Measurements from ENCODE around the gene PITRM1. TPM values are rescaled to one million over a fixed set of nuclear protein-coding genes. Genes with fewer than 3 reads are reported as not detected.
"Not testable (repeated sequence)": the region's sequence is repeated elsewhere in the genome, so short reads cannot be mapped to it uniquely, and the experiment has no call there.

The PITRM1 gene
- total and polyA plus RNA-seq, 5 donors: 54.1 to 78.4 (median 71.2) TPM

- no peaks in the 10 kb centered on the region for H3K9me3 ChIP-seq (ENCODE audit: control insufficient read depth, low read length)
- ATAC-seq: peak; percentile 8 to 32
- DNase-seq: no peak
- intact Hi-C loops (cut with DNase I): loop anchor here in 3 of 4 donors (2.0 to 10.0 kb wide), 3 partner anchors 1568 to 1576 kb away; no protein-coding TSS in a partner anchor
- H3K27ac ChIP-seq (ENCODE audit: low read length): no peak overlapping the region
- no peak overlapping the region for H3K4me3 ChIP-seq (ENCODE audit: low read length)
- whole genome bisulfite sequencing: 41% methylated on average over 12 of the region's 12 CpGs
- H3K27me3 ChIP-seq (ENCODE audit: control insufficient read depth, insufficient read depth): no peaks in the 10 kb centered on the region
- no peaks in the 10 kb centered on the region for H3K4me1 ChIP-seq (ENCODE audit: control insufficient read depth, insufficient read depth, low read length)
Measured at GRCh38 chr10:3196958-3197347, 24.4 kb upstream of the PITRM1 start.

- no peaks in the 10 kb centered on the region for H3K9me3 ChIP-seq (ENCODE audit: control insufficient read depth, low read length)
- H3K27me3 ChIP-seq (ENCODE audit: control insufficient read depth, insufficient read depth): no peaks in the 10 kb centered on the region
- H3K27ac ChIP-seq (ENCODE audit: low read length): no peak overlapping the region
- H3K4me1 ChIP-seq (ENCODE audit: control insufficient read depth, insufficient read depth, low read length): no peaks in the 10 kb centered on the region
- intact Hi-C loops (cut with DNase I): loop anchor here in 3 of 4 donors (2.0 to 10.0 kb wide), 3 partner anchors 1568 to 1576 kb away; no protein-coding TSS in a partner anchor
- H3K4me3 ChIP-seq (ENCODE audit: low read length): no peak overlapping the region
- WGBS: 82% methylated on average over 10 of the region's 10 CpGs
- DNase-seq: no peak
- no peak for ATAC-seq
Measured at GRCh38 chr10:3196482-3196881, 23.9 kb upstream of the PITRM1 start.

- no peak for DNase-seq
- WGBS: 92% methylated on average over 9 of the region's 9 CpGs
- no peak for ATAC-seq
- Histone ChIP-seq H3K4me1 (ENCODE audit: control insufficient read depth, insufficient read depth, low read length) (no peaks in the 10 kb centered on the region), H3K27ac (ENCODE audit: low read length) (no peak overlapping the region), H3K27me3 (ENCODE audit: control insufficient read depth, insufficient read depth) (no peaks in the 10 kb centered on the region), H3K9me3 (ENCODE audit: control insufficient read depth, low read length) (no peaks in the 10 kb centered on the region), H3K4me3 (ENCODE audit: low read length) (no peak overlapping the region)
- intact Hi-C loops (cut with DNase I): loop anchor here in 3 of 4 donors (2.0 to 10.0 kb wide), 3 partner anchors 1569 to 1577 kb away; no protein-coding TSS in a partner anchor
Measured at GRCh38 chr10:3195726-3196125, 23.1 kb upstream of the PITRM1 start.

- Histone ChIP-seq H3K27me3 (ENCODE audit: control insufficient read depth, insufficient read depth) (no peaks in the 10 kb centered on the region), H3K27ac (ENCODE audit: low read length) (no peak overlapping the region), H3K9me3 (ENCODE audit: control insufficient read depth, low read length) (no peaks in the 10 kb centered on the region), H3K4me1 (ENCODE audit: control insufficient read depth, insufficient read depth, low read length) (no peaks in the 10 kb centered on the region), H3K4me3 (ENCODE audit: low read length) (no peak overlapping the region)
- 87% methylated on average over 11 of the region's 11 CpGs for WGBS
- ATAC-seq (no peak), DNase-seq (no peak)
- intact Hi-C loops (cut with DNase I): loop anchor here in 2 of 4 donors (5.0 to 10.0 kb wide), 2 partner anchors 1570 to 1577 kb away; no protein-coding TSS in a partner anchor
Measured at GRCh38 chr10:3195286-3195685, 22.7 kb upstream of the PITRM1 start.

GRCh38 chr10:3194871-3195270 lies 22.3 kb upstream of the PITRM1 start:
- no peaks in the 10 kb centered on the region for H3K4me1 ChIP-seq (ENCODE audit: control insufficient read depth, insufficient read depth, low read length)
- DNase-seq: no peak
- no peak for ATAC-seq
- intact Hi-C loops (cut with DNase I): loop anchor here in 3 of 4 donors (5.0 to 10.0 kb wide), 2 partner anchors 1570 to 1577 kb away; no protein-coding TSS in a partner anchor
- 92% methylated on average over 4 of the region's 4 CpGs for WGBS
- no peak overlapping the region for H3K27ac ChIP-seq (ENCODE audit: low read length)
- H3K4me3 ChIP-seq (ENCODE audit: low read length): no peak overlapping the region
- no peaks in the 10 kb centered on the region for H3K27me3 ChIP-seq (ENCODE audit: control insufficient read depth, insufficient read depth)
- H3K9me3 ChIP-seq (ENCODE audit: control insufficient read depth, low read length): no peaks in the 10 kb centered on the region

GRCh38 chr10:3193751-3194150 lies 21.2 kb upstream of the PITRM1 start:
- WGBS: 97% methylated on average over 6 of the region's 6 CpGs
- ATAC-seq: no peak
- Histone ChIP-seq H3K4me1 (ENCODE audit: control insufficient read depth, insufficient read depth, low read length) (no peaks in the 10 kb centered on the region), H3K4me3 (ENCODE audit: low read length) (no peak overlapping the region), H3K27ac (ENCODE audit: low read length) (no peak overlapping the region), H3K9me3 (ENCODE audit: control insufficient read depth, low read length) (no peaks in the 10 kb centered on the region), H3K27me3 (ENCODE audit: control insufficient read depth, insufficient read depth) (no peaks in the 10 kb centered on the region)
- no peak for DNase-seq
- intact Hi-C loops (cut with DNase I): loop anchor here in 2 of 4 donors (5.0 to 10.0 kb wide), 2 partner anchors 1571 to 1579 kb away; no protein-coding TSS in a partner anchor

- ATAC-seq (peak in 1 of 2 donors; percentile 33), DNase-seq (no peak)
- H3K4me1 ChIP-seq (ENCODE audit: control insufficient read depth, insufficient read depth, low read length): no peaks in the 10 kb centered on the region
- intact Hi-C loops (cut with DNase I): loop anchor here in 2 of 4 donors (5.0 to 10.0 kb wide), 2 partner anchors 1572 to 1579 kb away; no protein-coding TSS in a partner anchor
- H3K27me3 ChIP-seq (ENCODE audit: control insufficient read depth, insufficient read depth): no peaks in the 10 kb centered on the region
- 34% methylated on average over 19 of the region's 19 CpGs for WGBS
- H3K4me3 ChIP-seq (ENCODE audit: low read length): peak overlapping the region; percentile 40
- no peaks in the 10 kb centered on the region for H3K9me3 ChIP-seq (ENCODE audit: control insufficient read depth, low read length)
- H3K27ac ChIP-seq (ENCODE audit: low read length): no peak overlapping the region
Measured at GRCh38 chr10:3192856-3193635, 20.5 kb upstream of the PITRM1 start.

GRCh38 chr10:3190817-3191216 lies 18.2 kb upstream of the PITRM1 start:
- H3K27ac ChIP-seq (ENCODE audit: low read length): no peak overlapping the region
- ATAC-seq: no peak
- intact Hi-C loops (cut with DNase I): loop anchor here in 2 of 4 donors (5.0 to 10.0 kb wide), 2 partner anchors 1574 to 1581 kb away; no protein-coding TSS in a partner anchor
- no peaks in the 10 kb centered on the region for H3K4me1 ChIP-seq (ENCODE audit: control insufficient read depth, insufficient read depth, low read length)
- no peaks in the 10 kb centered on the region for H3K9me3 ChIP-seq (ENCODE audit: control insufficient read depth, low read length)
- H3K4me3 ChIP-seq (ENCODE audit: low read length): no peak overlapping the region
- 88% methylated on average over 3 of the region's 3 CpGs for WGBS
- no peaks in the 10 kb centered on the region for H3K27me3 ChIP-seq (ENCODE audit: control insufficient read depth, insufficient read depth)
- no peak for DNase-seq

- intact Hi-C loops (cut with DNase I); H3K4me1 ChIP-seq (ENCODE audit: control insufficient read depth, insufficient read depth, low read length); H3K27me3 ChIP-seq (ENCODE audit: control insufficient read depth, insufficient read depth); DNase-seq; H3K27ac ChIP-seq (ENCODE audit: low read length); H3K4me3 ChIP-seq (ENCODE audit: low read length); ATAC-seq; H3K9me3 ChIP-seq (ENCODE audit: control insufficient read depth, low read length): not testable (repeated sequence)
- 83% methylated on average over 3 of the region's 3 CpGs for WGBS
Measured at GRCh38 chr10:3187229-3187628, 14.6 kb upstream of the PITRM1 start.

- no peaks in the 10 kb centered on the region for H3K4me1 ChIP-seq (ENCODE audit: control insufficient read depth, insufficient read depth, low read length)
- intact Hi-C loops (cut with DNase I): no loop called here
Measured at GRCh38 chr10:3186368-3186767, 13.8 kb upstream of the PITRM1 start.

GRCh38 chr10:3185386-3185785 lies 12.8 kb upstream of the PITRM1 start:
- Histone ChIP-seq H3K27me3 (ENCODE audit: control insufficient read depth, insufficient read depth) (no peaks in the 10 kb centered on the region), H3K4me3 (ENCODE audit: low read length) (no peak overlapping the region), H3K9me3 (ENCODE audit: control insufficient read depth, low read length) (no peaks in the 10 kb centered on the region), H3K27ac (ENCODE audit: low read length) (no peak overlapping the region), H3K4me1 (ENCODE audit: control insufficient read depth, insufficient read depth, low read length) (no peaks in the 10 kb centered on the region)
- 95% methylated on average over 6 of the region's 6 CpGs for WGBS
- intact Hi-C loops (cut with DNase I): no loop called here
- ATAC-seq (no peak), DNase-seq (no peak)

More at GRCh38 chr10:3186368-3186767, 13.8 kb upstream of the PITRM1 start:
- H3K4me3 ChIP-seq (ENCODE audit: low read length): no peak overlapping the region
- DNase-seq (no peak), ATAC-seq (no peak)
- no peak overlapping the region for H3K27ac ChIP-seq (ENCODE audit: low read length)
- no peaks in the 10 kb centered on the region for H3K9me3 ChIP-seq (ENCODE audit: control insufficient read depth, low read length)
- WGBS: 83% methylated on average over 6 of the region's 6 CpGs
- no peaks in the 10 kb centered on the region for H3K27me3 ChIP-seq (ENCODE audit: control insufficient read depth, insufficient read depth)
